Breast epithelium (tissue), 3 donors: Measurements from ENCODE around the gene RAI1.

ENCODE experiments used
- POLR2A ChIP-seq: fragments of 450-650 bp; IDR thresholded peaks from one replicate; pipeline ENCODE4 v1.6.1; 2016; ENCODE audit warnings: antibody characterized with exemption, mild to moderate bottlenecking, moderate library complexity
- TF ChIP-seq, protein P1 (sequence below), 3 donors: fragments of 450-650 bp; IDR thresholded peaks; one replicate each; pipeline ENCODE4 v1.5.1; 2016 to 2017; ENCODE audit warnings: antibody characterized with exemption in 3 of 3, mild to moderate bottlenecking in 3 of 3, moderate library complexity in 3 of 3

DNA sequence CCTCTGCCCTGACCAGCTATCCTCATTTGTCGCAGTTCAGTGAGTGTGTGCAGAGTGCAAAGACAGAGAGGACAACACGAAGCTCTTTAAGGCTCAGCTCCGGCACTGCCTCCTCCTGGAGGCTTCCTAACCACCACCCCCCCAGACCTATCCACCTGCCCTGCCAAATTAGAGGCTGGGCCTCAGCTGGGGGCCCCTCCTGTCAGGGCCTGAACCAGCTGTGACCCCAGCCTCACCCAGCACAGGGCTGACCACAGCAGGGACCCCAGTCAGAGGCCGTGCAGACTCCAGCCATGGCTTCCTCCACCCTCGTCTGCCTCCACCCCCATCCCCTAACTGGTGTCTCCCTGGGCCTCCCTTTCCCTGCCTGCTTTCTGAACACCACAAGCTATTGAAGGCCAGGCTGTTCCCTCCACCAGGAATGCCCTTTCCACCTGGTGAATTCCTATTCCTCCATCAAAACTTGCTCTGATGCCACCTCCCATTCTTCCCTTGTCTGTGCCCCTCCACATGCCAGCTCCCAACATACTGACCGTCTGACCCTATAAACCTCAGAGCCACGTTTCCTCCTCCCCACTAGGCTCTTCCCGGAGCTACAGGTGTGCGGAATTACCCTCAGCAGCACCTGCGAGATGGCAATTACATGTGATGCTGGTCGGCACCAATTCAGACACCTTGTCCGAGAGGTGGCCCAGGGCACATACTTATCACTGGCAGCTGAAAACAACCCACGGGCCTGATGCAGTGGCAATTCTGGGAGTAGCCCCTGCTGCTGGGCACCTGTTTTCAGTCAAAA lies 146.8 kb downstream of the RAI1 start:
- TF ChIP-seq, protein P1, sequence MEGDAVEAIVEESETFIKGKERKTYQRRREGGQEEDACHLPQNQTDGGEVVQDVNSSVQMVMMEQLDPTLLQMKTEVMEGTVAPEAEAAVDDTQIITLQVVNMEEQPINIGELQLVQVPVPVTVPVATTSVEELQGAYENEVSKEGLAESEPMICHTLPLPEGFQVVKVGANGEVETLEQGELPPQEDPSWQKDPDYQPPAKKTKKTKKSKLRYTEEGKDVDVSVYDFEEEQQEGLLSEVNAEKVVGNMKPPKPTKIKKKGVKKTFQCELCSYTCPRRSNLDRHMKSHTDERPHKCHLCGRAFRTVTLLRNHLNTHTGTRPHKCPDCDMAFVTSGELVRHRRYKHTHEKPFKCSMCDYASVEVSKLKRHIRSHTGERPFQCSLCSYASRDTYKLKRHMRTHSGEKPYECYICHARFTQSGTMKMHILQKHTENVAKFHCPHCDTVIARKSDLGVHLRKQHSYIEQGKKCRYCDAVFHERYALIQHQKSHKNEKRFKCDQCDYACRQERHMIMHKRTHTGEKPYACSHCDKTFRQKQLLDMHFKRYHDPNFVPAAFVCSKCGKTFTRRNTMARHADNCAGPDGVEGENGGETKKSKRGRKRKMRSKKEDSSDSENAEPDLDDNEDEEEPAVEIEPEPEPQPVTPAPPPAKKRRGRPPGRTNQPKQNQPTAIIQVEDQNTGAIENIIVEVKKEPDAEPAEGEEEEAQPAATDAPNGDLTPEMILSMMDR (IDR thresholded peaks at IDR 0.05) = no peak
- no peak for TF ChIP-seq POLR2A
